ENCODE results near the gene MAP1LC3A. TPM values are rescaled to one million over a fixed set of nuclear protein-coding genes. Genes with fewer than 3 reads are reported as not detected.

Gene MAP1LC3A
- total RNA-seq, 1 donor from 2014 or later, result 5.5 TPM

GRCh38 chr20:34522969-34523871 is 35.3 kb upstream of the MAP1LC3A start:
- H3K27ac Mint-ChIP-seq, result no peak overlapping the region
- Histone ChIP-seq H3K4me3 (no peak overlapping the region), H3K27ac (no peak overlapping the region), H3K4me1 (no peaks in the 10 kb centered on the region), H3K27me3 (no peaks in the 10 kb centered on the region), H4K20me1 (ENCODE audit: low read depth) (peaks cover 63% of the 10 kb centered on the region), H3K9me3 (ENCODE audit: low read depth) (no peaks in the 10 kb centered on the region), H3K36me3 (no peaks in the 10 kb centered on the region), H3K9ac (no peak overlapping the region), H3F3A (ENCODE audit: low read depth) (peaks cover 5% of the 10 kb centered on the region), H3K4me2 (no peak overlapping the region), H3K79me2 (ENCODE audit: low read depth) (peaks cover 76% of the 10 kb centered on the region), H2AFZ (replicated peaks) (no peak overlapping the region)
- no peaks in the 10 kb centered on the region for H3K27me3 Mint-ChIP-seq (ENCODE audit: insufficient read depth, low read depth)
- TF ChIP-seq EZH2phosphoT487 (IDR thresholded peaks at IDR 0.05) (no peak), CTCF (IDR thresholded peaks at IDR 0.05) (peak; percentile 62)
- H3K9me3 Mint-ChIP-seq, result no peaks in the 10 kb centered on the region
- DNase-seq (ENCODE audit: low spot score), result peak; percentile 69
- H3K4me1 Mint-ChIP-seq, result peaks cover 3% of the 10 kb centered on the region
- H3K4me3 Mint-ChIP-seq, result no peak overlapping the region
- H3K36me3 Mint-ChIP-seq, result peaks cover 24% of the 10 kb centered on the region

GRCh38 chr20:34524426-34524825 is 34.1 kb upstream of the MAP1LC3A start:
- Histone ChIP-seq H3K79me2 (ENCODE audit: low read depth) (peaks cover 64% of the 10 kb centered on the region), H2AFZ (replicated peaks) (no peak overlapping the region), H3K4me2 (no peak overlapping the region), H3K4me3 (no peak overlapping the region), H3K4me1 (no peaks in the 10 kb centered on the region), H3F3A (ENCODE audit: low read depth) (peaks cover 5% of the 10 kb centered on the region), H3K9me3 (ENCODE audit: low read depth) (no peaks in the 10 kb centered on the region), H3K36me3 (no peaks in the 10 kb centered on the region), H3K9ac (no peak overlapping the region), H4K20me1 (ENCODE audit: low read depth) (peaks cover 58% of the 10 kb centered on the region), H3K27ac (no peak overlapping the region), H3K27me3 (no peaks in the 10 kb centered on the region)
- peaks cover 34% of the 10 kb centered on the region for H3K36me3 Mint-ChIP-seq
- no peak overlapping the region for H3K4me3 Mint-ChIP-seq
- no peaks in the 10 kb centered on the region for H3K9me3 Mint-ChIP-seq
- no peaks in the 10 kb centered on the region for H3K4me1 Mint-ChIP-seq
- no peak for DNase-seq (ENCODE audit: low spot score)
- no peak overlapping the region for H3K27ac Mint-ChIP-seq
- H3K27me3 Mint-ChIP-seq (ENCODE audit: insufficient read depth, low read depth), result no peaks in the 10 kb centered on the region
- TF ChIP-seq EZH2phosphoT487 (IDR thresholded peaks at IDR 0.05), result no peak
- no peak for TF ChIP-seq CTCF (IDR thresholded peaks at IDR 0.05)
- TF ChIP-seq EZH2 (IDR thresholded peaks at IDR 0.05), result no peak

- no peak overlapping the region for H3K4me3 Mint-ChIP-seq
- H3K4me1 Mint-ChIP-seq, result peaks cover 2% of the 10 kb centered on the region
- H4K20me1 ChIP-seq (ENCODE audit: low read depth), result peaks cover 60% of the 10 kb centered on the region
- no peaks in the 10 kb centered on the region for H3K4me1 ChIP-seq
- H3K4me3 ChIP-seq, result no peak overlapping the region
- no peak overlapping the region for H3K9ac ChIP-seq
- H3F3A ChIP-seq (ENCODE audit: low read depth), result peaks cover 5% of the 10 kb centered on the region
- no peak overlapping the region for H3K27ac Mint-ChIP-seq
- H2AFZ ChIP-seq (replicated peaks), result no peak overlapping the region
- H3K79me2 ChIP-seq (ENCODE audit: low read depth), result peaks cover 55% of the 10 kb centered on the region
- DNase-seq (ENCODE audit: low spot score), result no peak
- H3K27me3 Mint-ChIP-seq (ENCODE audit: insufficient read depth, low read depth), result no peaks in the 10 kb centered on the region
- H3K4me2 ChIP-seq, result no peak overlapping the region
- peaks cover 29% of the 10 kb centered on the region for H3K36me3 Mint-ChIP-seq
- H3K9me3 Mint-ChIP-seq, result no peaks in the 10 kb centered on the region
- H3K27ac ChIP-seq, result no peak overlapping the region
- H3K36me3 ChIP-seq, result no peaks in the 10 kb centered on the region
- no peak for TF ChIP-seq EZH2phosphoT487 (IDR thresholded peaks at IDR 0.05)
- TF ChIP-seq CTCF (IDR thresholded peaks at IDR 0.05), result no peak
- TF ChIP-seq EZH2 (IDR thresholded peaks at IDR 0.05), result no peak
- H3K9me3 ChIP-seq (ENCODE audit: low read depth), result no peaks in the 10 kb centered on the region
- H3K27me3 ChIP-seq, result no peaks in the 10 kb centered on the region
These were observed 33.2 kb upstream of the MAP1LC3A start for GRCh38 chr20:34525342-34525708.

Measured in neural progenitor cell (in vitro differentiated cells).